Activated CD4-positive, CD25-positive, alpha-beta regulatory T cell treated with anti-CD3 and anti-CD28 coated beads, Interleukin-2, amount 50 U/mL, for 24 hours (primary cell): ENCODE results near the gene HSPA8.
A peak's percentile ranks its signal among the peaks of the same experiment; 100 is the strongest.

Experiments used
- ATAC-seq, 2 donors: fragments of 150-1000 bp; cut with Tn5 transposase; one replicate each; pipeline ENCODE4 v1.10.0; 2021; ENCODE audit warnings: mild to moderate bottlenecking in 1 of 2, moderate library complexity in 1 of 2

Gene HSPA8

DNA sequence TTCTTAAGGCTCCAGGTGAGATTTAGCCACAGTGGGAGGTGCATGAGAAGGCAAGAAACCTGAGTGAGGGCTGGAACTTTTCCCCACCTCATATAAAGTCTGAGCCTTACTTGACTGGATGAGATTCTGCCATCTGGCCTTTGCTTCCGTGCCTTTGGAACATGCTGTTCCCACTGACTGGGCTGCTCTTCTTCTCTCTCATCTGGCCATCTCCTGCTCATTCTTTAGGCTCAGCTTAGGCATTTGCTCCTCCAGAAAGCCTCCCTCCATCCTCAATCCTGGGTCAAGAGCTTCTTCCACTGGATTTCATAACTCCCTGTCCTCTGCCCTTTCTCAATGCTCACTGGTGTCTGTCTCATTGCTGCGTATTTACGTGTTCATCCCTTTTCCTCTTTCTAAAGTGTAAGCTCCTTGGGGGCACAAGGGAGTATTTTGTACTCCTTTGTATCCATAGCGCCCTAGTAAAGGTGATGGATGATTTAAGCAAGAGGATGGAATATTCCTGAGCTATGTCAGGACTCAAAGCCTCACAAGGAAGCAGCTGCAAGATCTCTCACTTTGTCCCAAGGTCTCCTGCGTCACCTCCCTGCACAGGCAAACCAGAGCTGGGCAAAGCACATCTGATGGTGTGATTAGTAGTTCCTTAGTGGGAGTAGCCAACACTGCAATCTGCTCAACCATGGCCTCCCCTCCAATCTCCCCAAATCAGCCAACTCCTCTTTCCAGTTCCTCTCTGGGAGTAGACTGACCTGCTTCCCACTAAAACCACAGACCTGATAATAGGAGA, 15.3 kb downstream of the HSPA8 start:
- no peak for ATAC-seq

DNA sequence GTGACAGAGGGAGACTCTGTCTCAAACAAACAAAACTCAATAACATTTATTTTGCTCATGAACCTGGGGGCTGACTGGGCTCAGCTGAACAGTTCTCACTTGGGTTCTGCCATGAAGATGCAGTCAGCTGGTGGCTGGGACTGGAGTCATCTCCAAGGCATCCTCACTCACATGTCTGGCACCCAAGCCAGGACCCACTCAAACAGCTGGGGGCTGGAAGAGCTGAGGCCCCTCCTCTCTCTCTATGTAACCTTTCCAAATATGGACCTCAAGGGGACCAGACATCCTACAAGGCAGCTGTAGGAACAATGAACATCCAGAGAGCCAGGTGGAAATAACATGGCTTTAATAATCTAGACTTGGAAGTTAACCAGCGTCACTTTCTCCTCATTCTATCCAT, 16.8 kb downstream of the HSPA8 start:
- ATAC-seq: no peak

DNA sequence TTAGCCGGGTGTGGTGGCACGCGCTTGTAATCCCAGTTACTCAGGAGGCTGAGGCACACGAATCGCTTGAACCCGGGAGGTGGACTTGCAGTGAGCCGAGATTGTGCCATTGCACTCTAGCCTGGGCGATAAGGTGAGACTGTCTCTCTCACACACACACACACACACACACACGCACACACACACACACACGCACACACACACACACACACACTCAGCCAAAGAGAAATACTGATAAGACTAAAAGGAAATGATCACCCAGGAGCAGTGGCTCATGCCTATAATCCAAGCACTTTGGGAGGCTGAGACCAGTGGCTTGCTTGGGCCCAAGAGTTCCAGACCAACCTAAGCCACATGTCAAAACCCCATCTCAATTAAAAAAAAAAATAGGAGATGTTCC, 20.8 kb downstream of the HSPA8 start:
- no peak for ATAC-seq

DNA sequence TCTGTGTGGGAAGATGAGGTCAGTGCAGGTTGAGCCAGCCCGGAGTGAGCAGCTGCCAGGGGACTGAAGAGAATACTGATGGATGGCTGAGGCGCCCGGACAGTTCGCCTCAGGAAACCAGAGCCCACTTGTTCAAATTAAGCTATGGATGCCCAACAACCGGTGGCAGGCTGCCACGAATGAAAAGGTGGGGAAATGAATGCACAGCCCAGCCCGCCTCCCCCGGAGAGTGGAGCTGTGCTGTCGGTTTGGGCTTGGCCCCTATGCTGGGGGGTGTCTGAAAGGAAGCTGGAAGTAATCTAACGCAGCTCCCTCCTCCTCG, 21.9 kb downstream of the HSPA8 start:
- ATAC-seq: no peak

- no peak for ATAC-seq
Observed at GRCh38 chr11:123035831-123036230, 26.1 kb downstream of the HSPA8 start.

DNA sequence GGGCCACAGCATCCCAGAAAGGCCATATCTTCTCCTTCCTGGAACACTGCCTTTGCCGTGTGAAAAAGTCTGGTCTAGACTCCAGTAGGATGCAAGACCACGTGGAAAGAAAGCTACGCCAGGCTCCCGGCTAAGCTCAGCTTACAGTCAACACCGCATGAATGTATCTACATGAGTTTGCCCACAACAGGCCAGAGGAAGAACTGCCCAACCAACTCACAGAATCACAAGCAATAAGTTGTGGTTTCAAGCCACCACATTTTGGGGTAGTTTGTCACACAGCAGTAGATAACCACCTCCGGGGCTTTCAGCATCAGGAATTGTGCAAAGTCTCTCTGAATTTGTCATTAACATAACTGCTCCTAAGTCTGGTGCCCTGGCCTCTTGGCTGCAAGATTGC, 27.3 kb downstream of the HSPA8 start:
- no peak for ATAC-seq

- no peak for ATAC-seq
Observed at GRCh38 chr11:123033895-123034294, 28.0 kb downstream of the HSPA8 start.

GRCh38 chr11:123030517-123030916, 31.4 kb downstream of the HSPA8 start:
- ATAC-seq: no peak

DNA sequence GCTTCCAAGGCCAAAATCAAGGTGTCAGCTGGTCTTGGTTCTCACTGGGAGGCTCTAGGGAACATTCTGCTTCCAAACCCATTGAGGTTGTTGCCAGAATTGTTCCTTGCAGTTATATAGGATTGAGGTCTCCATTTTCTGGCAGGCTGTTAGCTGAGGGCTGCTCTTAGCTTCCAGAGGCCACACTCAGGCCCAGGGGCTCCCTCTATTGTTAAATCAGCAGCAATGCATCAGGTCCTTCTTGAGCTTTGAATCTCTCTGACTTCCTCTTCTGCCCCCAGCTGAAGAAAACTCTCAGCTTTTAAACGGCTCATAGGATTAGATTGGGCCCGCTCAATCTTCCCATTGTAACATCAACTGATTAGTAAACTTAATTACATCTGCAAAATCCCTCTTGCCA, 41.0 kb downstream of the HSPA8 start:
- ATAC-seq: peak; percentile 44 to 49

DNA sequence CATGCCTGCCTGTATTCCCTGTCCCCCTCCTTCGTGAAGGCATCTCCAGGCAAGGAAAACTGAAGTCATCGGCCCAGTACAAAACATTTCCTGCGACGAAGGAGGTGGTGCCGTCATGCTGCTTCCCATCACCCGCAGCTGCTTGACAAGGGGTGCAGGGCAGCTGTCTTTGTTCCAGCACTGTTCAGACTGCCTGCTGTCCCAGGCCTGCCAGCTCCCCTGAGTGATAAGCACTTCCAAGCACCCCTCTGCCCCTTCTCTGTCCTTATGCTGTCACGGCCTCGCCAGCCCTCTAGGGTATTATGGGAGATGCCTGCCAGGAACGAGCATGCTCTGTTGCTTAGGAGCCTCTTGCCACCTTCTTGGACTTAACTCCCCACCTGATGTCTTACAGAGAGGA, 43.2 kb downstream of the HSPA8 start:
- ATAC-seq: no peak

GRCh38 chr11:123011510-123011909, 50.4 kb downstream of the HSPA8 start:
- ATAC-seq: no peak
